ENCODE measurements around the gene MAST2.

The MAST2 gene

GRCh38 chr1:46013581-46013980 lies 210.2 kb downstream of the MAST2 start:
- no peak for DNase-seq (ENCODE audit: extremely low read depth in 1 of 2, low read depth in 1 of 2)

DNA sequence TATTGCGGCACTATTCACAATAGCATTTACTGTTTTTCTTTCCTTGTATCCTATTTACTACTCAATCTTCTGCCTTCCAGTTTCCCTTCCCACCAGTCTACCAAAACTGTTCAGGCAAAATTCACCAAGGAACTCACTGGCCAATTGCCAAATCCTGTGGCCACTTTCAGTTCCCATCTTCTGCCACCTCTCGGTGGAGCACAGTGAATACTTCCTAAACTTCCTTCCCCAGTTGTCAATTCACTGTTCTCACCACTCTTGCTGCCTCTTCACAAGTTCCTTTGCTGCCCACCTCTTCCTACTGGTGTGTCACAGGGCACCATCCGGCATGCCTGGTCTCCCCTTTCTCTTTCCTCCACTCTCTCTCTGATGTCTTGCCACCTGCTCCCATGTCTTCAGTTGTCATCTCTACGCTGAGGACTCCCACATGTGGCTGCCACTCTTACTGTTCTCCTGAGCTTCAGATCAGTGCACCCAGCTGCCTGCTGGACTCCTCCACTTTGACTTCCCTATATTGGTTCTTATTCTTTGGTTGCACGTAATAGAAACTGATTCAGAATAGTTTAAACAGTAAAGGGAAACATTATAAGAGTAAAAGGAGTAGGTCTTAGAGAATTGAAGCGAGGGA lies 214.6 kb downstream of the MAST2 start:
- DNase-seq (ENCODE audit: extremely low read depth in 1 of 2, low read depth in 1 of 2): no peak

DNA sequence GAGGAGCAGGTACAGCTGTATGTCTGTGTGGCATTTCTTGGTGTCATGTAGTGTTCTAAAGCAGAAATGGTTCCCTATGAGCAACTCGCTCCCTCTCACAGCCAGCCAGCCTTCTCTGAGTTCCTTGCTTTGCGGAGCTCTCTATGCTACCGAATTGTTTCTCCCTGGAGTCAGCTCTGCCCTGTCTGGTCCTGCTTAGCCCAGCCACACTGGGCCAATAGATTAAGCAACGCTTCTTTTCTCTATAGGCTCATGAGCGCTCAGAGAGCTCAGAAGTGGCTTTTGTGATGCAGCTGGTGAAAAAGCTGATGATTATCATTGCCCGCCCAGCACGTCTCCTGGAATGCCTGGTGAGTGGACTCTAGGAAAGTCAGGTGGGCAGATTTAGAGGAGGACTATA lies 215.9 kb downstream of the MAST2 start:
- DNase-seq (ENCODE audit: extremely low read depth in 1 of 2, low read depth in 1 of 2): no peak

- DNase-seq (ENCODE audit: extremely low read depth in 1 of 2, low read depth in 1 of 2): no peak
Measured at GRCh38 chr1:46020010-46020409, 216.6 kb downstream of the MAST2 start.

- DNase-seq (ENCODE audit: extremely low read depth in 1 of 2, low read depth in 1 of 2): no peak
Measured at GRCh38 chr1:46021046-46021996, 217.9 kb downstream of the MAST2 start.

DNA sequence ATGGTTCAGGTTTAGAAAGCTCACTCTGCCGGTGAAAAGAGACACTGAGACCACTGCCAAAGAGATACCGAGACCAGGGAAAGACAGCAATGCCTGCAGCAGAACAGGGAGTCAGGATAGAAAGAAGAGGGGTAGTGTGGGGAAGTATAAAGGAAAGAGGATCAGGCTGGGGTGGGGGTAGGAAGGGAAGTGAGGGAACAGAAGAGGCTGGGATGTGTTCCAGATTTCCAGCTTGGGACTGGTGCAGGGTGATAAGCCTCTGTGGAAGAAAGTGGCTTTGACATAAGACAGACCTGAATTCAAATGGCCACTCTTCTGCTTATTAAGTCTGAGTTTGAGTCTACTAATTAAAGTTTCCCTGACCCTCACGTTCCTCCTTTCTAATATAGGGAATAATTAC lies 223.1 kb downstream of the MAST2 start:
- no peak for DNase-seq (ENCODE audit: extremely low read depth in 1 of 2, low read depth in 1 of 2)

GRCh38 chr1:46027788-46028573 lies 224.6 kb downstream of the MAST2 start:
- no peak for DNase-seq (ENCODE audit: extremely low read depth in 1 of 2, low read depth in 1 of 2)

GRCh38 chr1:46030074-46030870 lies 226.9 kb downstream of the MAST2 start:
- no peak for DNase-seq (ENCODE audit: extremely low read depth in 1 of 2, low read depth in 1 of 2)

DNA sequence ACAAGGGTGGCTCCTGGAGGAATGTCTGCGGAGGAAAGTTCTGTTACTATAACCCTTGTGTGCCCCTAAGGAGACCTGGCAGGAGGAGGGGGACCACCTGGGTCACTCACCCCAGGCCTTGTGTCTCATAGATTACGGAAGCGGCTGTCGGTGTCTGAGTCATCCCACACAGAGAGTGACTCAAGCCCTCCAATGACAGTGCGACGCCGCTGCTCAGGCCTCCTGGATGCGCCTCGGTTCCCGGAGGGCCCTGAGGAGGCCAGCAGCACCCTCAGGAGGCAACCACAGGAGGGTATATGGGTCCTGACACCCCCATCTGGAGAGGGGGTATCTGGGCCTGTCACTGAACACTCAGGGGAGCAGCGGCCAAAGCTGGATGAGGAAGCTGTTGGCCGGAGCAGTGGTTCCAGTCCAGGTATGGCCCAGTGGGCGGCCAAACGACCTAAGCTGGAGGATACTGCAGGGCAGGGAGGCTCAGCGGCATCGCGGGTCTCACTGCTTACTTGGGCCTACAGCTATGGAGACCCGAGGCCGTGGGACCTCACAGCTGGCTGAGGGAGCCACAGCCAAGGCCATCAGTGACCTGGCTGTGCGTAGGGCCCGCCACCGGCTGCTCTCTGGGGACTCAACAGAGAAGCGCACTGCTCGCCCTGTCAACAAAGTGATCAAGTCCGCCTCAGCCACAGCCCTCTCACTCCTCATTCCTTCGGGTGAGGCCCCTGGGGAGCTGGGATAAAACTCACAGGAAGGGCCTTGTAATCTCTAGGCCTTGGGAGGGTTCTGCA lies 227.7 kb downstream of the MAST2 start:
- no peak for DNase-seq (ENCODE audit: extremely low read depth in 1 of 2, low read depth in 1 of 2)

DNA sequence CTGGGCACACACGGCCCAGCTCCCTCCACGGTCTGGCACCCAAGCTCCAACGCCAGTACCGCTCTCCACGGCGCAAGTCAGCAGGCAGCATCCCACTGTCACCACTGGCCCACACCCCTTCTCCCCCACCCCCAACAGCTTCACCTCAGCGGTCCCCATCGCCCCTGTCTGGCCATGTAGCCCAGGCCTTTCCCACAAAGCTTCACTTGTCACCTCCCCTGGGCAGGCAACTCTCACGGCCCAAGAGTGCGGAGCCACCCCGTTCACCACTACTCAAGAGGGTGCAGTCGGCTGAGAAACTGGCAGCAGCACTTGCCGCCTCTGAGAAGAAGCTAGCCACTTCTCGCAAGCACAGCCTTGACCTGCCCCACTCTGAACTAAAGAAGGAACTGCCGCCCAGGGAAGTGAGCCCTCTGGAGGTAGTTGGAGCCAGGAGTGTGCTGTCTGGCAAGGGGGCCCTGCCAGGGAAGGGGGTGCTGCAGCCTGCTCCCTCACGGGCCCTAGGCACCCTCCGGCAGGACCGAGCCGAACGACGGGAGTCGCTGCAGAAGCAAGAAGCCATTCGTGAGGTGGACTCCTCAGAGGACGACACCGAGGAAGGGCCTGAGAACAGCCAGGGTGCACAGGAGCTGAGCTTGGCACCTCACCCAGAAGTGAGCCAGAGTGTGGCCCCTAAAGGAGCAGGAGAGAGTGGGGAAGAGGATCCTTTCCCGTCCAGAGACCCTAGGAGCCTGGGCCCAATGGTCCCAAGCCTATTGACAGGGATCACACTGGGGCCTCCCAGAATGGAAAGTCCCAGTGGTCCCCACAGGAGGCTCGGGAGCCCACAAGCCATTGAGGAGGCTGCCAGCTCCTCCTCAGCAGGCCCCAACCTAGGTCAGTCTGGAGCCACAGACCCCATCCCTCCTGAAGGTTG lies 231.4 kb downstream of the MAST2 start:
- DNase-seq (ENCODE audit: extremely low read depth in 1 of 2, low read depth in 1 of 2): no peak

DNA sequence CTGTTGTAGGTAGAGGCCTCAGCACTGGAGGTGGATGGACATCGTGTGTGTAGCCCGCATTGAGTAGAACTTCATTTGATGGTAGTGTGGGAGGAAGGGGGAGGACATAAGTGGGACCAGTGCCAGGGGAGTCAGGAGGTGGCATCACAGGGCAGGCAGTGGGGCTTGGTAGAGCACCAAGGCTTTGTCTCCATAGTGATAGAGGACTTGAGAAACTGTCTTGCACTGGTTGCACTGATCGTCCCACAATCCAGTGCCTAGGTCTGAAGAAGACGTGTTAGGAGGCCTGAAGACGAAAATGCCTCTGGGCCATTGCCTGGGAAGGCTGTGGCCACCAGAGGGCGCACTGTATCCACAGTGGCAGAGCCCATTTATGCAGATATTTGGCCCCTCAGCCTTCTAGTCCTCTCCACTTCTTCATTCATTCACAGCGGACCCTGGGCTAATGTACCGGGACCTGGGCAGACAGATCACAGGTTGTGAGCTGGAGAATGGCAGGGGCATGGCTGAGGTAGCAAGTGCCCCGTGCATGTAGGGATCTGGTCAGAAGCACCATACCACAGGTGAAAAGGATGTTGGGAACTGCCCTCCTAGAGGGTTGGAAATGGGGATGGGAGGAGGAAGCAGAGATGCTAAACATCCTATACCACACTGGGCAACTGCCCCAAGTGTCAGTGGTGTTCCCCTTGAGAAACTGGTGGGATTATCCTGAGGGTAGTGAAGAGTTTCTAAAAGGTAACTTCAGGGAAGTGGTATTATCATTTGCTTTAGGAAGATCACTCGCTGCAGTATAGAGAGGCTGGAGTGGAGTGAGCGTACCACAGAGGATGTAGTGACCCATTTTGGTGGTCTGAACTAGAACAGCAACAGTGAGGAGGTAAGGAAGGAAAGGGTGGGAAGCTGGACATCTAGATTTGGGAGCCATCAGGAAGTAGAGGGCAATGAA lies 233.8 kb downstream of the MAST2 start:
- DNase-seq (ENCODE audit: extremely low read depth in 1 of 2, low read depth in 1 of 2): peak; percentile 54 to 56

DNA sequence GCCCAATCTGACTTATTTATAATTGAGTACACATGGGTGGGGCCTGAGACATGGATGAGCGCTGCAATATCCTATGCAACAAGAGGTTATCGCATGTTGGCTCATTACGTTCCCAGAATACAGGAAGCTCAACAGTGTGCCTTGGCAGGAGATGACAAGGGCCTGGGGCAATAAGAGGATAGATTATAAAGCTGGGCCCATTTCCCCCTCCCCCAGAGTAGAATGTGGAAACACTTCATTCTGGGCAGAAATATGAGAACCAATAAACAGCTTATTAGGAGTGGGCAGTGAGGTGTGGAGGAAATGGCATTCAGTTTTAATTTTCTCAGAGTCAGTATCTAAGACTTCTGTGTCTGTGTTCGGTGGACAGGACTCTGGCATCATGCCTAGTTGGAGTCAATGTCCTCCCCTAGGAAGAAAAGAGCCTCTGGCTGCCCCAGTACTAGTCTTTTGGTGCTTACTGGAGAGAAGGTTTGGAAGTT lies 236.2 kb downstream of the MAST2 start:
- no peak for DNase-seq (ENCODE audit: extremely low read depth in 1 of 2, low read depth in 1 of 2)

DNA sequence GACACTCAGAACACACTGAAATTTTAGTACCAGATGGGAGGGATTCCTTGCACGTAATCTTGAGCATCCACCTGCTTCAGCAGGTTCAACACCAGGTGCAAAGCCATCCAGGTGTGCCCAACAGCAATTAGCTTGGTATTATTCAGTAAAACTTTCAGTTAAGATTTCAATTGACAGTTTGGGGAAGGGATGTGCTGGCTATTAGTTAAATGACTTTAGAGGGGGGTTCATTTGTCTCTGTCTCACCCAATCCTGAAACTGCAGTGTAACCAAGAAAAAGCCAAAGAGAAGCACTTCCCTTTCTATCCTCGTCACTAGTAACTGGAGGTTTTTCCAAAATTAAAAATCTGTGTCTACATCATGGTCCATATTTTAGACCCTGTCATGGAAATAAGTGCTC lies 238.1 kb downstream of the MAST2 start:
- no peak for DNase-seq (ENCODE audit: extremely low read depth in 1 of 2, low read depth in 1 of 2)

GRCh38 chr1:46041974-46042373 lies 238.6 kb downstream of the MAST2 start:
- DNase-seq (ENCODE audit: extremely low read depth in 1 of 2, low read depth in 1 of 2): no peak

GRCh38 chr1:46043458-46044017 lies 240.1 kb downstream of the MAST2 start:
- DNase-seq (ENCODE audit: extremely low read depth in 1 of 2, low read depth in 1 of 2): no peak

- no peak for DNase-seq (ENCODE audit: extremely low read depth in 1 of 2, low read depth in 1 of 2)
Measured at GRCh38 chr1:46044116-46044515, 240.7 kb downstream of the MAST2 start.

- no peak for DNase-seq (ENCODE audit: extremely low read depth in 1 of 2, low read depth in 1 of 2)
Measured at GRCh38 chr1:46053734-46054133, 250.3 kb downstream of the MAST2 start.
